Bone marrow (tissue), 2 donors: ENCODE data around the gene ARRDC1.
"Not testable (repeated sequence)": the region's sequence is repeated elsewhere in the genome, so short reads cannot be mapped to it uniquely, and the experiment has no call there.

ENCODE experiments used
- DNase-seq, 2 donors: peaks; one replicate each; lab custom pipeline; 2025; lab: John Stamatoyannopoulos, UW

ARRDC1 gene

GRCh38 chr9:137586854-137587253 is 18.6 kb upstream of the ARRDC1 start:
- DNase-seq = no peak

- no peak for DNase-seq
Observed at GRCh38 chr9:137588311-137588710, 17.2 kb upstream of the ARRDC1 start.

GRCh38 chr9:137588891-137589290 is 16.6 kb upstream of the ARRDC1 start:
- no peak for DNase-seq

GRCh38 chr9:137589441-137590122 is 15.9 kb upstream of the ARRDC1 start:
- no peak for DNase-seq

- DNase-seq = no peak
Observed at GRCh38 chr9:137590123-137590468, 15.4 kb upstream of the ARRDC1 start.

GRCh38 chr9:137590469-137591383 is 14.8 kb upstream of the ARRDC1 start, which contains the start of gene ZMYND19:
TSS of gene ZMYND19 (minus strand) at chr9:137590512. CDS start at chr9:137590263, 249 bp downstream.
- peak; percentile 62 to 74 for DNase-seq

- DNase-seq = no peak
Observed at GRCh38 chr9:137592767-137593166, 12.7 kb upstream of the ARRDC1 start.

- DNase-seq = no peak
Observed at GRCh38 chr9:137593176-137593575, 12.3 kb upstream of the ARRDC1 start.

GRCh38 chr9:137596577-137596976 is 8.9 kb upstream of the ARRDC1 start:
- not testable (repeated sequence) for DNase-seq

GRCh38 chr9:137598943-137599342 is 6.5 kb upstream of the ARRDC1 start:
- no peak for DNase-seq

- DNase-seq = peak in 1 of 2 donors; percentile 60
Observed at GRCh38 chr9:137602661-137603060, 2.8 kb upstream of the ARRDC1 start.

GRCh38 chr9:137603879-137604278 is 1.6 kb upstream of the ARRDC1 start:
- DNase-seq = no peak

GRCh38 chr9:137604345-137605086 is 970 bp upstream of the ARRDC1 start:
- DNase-seq = no peak

- no peak for DNase-seq
Observed at GRCh38 chr9:137606005-137606621, 627 bp downstream of the ARRDC1 start.

- DNase-seq = no peak
Observed at GRCh38 chr9:137606734-137607138, 1.2 kb downstream of the ARRDC1 start.

- DNase-seq = no peak
Observed at GRCh38 chr9:137607141-137607857, 1.8 kb downstream of the ARRDC1 start.

- no peak for DNase-seq
Observed at GRCh38 chr9:137610944-137611343, 5.5 kb downstream of the ARRDC1 start.

GRCh38 chr9:137611623-137612609 is 6.4 kb downstream of the ARRDC1 start:
- DNase-seq = no peak

GRCh38 chr9:137612741-137613142 is 7.3 kb downstream of the ARRDC1 start:
- no peak for DNase-seq

- DNase-seq = no peak
Observed at GRCh38 chr9:137613259-137613658, 7.8 kb downstream of the ARRDC1 start.
